Measurements from ENCODE around the gene BHLHE23.

The BHLHE23 gene

GRCh38 chr20:63027221-63027921, 20.6 kb upstream of the BHLHE23 start:
- TF ChIP-seq SIN3A (IDR thresholded peaks at IDR 0.05; ENCODE audit: borderline replicate concordance, insufficient read depth, low read length) (no peak), TAF1 (IDR thresholded peaks at IDR 0.05; ENCODE audit: borderline replicate concordance, insufficient read depth, low read length) (no peak), POLR2AphosphoS5 (IDR thresholded peaks at IDR 0.05; ENCODE audit: low read depth, low read length) (no peak), FOXP2 (optimal IDR thresholded peaks at IDR 0.05; ENCODE audit: borderline replicate concordance, extremely low read depth, extremely low read length, insufficient read depth) (no peak)
- TF ChIP-seq, protein P1, sequence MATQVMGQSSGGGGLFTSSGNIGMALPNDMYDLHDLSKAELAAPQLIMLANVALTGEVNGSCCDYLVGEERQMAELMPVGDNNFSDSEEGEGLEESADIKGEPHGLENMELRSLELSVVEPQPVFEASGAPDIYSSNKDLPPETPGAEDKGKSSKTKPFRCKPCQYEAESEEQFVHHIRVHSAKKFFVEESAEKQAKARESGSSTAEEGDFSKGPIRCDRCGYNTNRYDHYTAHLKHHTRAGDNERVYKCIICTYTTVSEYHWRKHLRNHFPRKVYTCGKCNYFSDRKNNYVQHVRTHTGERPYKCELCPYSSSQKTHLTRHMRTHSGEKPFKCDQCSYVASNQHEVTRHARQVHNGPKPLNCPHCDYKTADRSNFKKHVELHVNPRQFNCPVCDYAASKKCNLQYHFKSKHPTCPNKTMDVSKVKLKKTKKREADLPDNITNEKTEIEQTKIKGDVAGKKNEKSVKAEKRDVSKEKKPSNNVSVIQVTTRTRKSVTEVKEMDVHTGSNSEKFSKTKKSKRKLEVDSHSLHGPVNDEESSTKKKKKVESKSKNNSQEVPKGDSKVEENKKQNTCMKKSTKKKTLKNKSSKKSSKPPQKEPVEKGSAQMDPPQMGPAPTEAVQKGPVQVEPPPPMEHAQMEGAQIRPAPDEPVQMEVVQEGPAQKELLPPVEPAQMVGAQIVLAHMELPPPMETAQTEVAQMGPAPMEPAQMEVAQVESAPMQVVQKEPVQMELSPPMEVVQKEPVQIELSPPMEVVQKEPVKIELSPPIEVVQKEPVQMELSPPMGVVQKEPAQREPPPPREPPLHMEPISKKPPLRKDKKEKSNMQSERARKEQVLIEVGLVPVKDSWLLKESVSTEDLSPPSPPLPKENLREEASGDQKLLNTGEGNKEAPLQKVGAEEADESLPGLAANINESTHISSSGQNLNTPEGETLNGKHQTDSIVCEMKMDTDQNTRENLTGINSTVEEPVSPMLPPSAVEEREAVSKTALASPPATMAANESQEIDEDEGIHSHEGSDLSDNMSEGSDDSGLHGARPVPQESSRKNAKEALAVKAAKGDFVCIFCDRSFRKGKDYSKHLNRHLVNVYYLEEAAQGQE (IDR thresholded peaks at IDR 0.05; ENCODE audit: insufficient read depth in 1 of 2, low read depth in 2 of 2, low read length in 2 of 2) = no peak

DNA sequence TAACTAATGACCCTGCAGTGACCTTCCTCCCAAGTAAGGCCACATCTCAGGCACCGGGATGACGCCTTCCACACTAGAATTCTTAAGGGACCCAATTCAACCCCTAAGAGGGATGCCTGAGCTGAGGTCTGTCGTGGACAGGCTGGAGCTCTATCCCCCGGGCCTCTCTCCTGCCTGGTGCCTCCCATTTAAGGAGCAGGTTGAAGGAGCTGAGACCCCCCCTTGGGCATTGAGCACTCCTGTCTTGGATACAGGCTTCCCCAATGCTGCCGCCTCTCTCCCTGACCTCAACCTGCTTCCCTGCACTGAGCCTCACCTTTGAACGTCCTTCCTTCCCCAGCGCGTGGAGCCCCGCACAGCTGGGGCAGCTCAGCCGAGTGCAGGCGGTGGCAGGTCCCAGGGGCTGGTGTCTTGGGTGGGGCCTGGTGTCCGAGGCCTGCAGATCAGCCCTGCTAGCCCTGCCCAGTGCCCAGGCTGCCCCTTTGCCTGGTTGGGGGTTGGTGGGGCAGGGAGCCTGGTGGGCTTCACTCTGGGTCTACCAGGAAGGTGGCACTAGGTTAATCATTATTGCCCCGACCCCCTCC, 19.9 kb upstream of the BHLHE23 start:
- no peak for TF ChIP-seq SIN3A (IDR thresholded peaks at IDR 0.05; ENCODE audit: borderline replicate concordance, insufficient read depth, low read length)
- TF ChIP-seq, protein P1 (IDR thresholded peaks at IDR 0.05; ENCODE audit: insufficient read depth in 1 of 2, low read depth in 2 of 2, low read length in 2 of 2) = no peak
- TF ChIP-seq FOXP2 (optimal IDR thresholded peaks at IDR 0.05; ENCODE audit: borderline replicate concordance, extremely low read depth, extremely low read length, insufficient read depth) = no peak
- no peak for TF ChIP-seq TAF1 (IDR thresholded peaks at IDR 0.05; ENCODE audit: borderline replicate concordance, insufficient read depth, low read length)
- no peak for TF ChIP-seq POLR2AphosphoS5 (IDR thresholded peaks at IDR 0.05; ENCODE audit: low read depth, low read length)

GRCh38 chr20:63025534-63026331, 19.0 kb upstream of the BHLHE23 start:
- TF ChIP-seq FOXP2 (optimal IDR thresholded peaks at IDR 0.05; ENCODE audit: borderline replicate concordance, extremely low read depth, extremely low read length, insufficient read depth) (peak; percentile 58), SIN3A (IDR thresholded peaks at IDR 0.05; ENCODE audit: borderline replicate concordance, insufficient read depth, low read length) (no peak)

- no peak for TF ChIP-seq SIN3A (IDR thresholded peaks at IDR 0.05; ENCODE audit: borderline replicate concordance, insufficient read depth, low read length)
- TF ChIP-seq, protein P1 (IDR thresholded peaks at IDR 0.05; ENCODE audit: insufficient read depth in 1 of 2, low read depth in 2 of 2, low read length in 2 of 2) = no peak
- no peak for TF ChIP-seq FOXP2 (optimal IDR thresholded peaks at IDR 0.05; ENCODE audit: borderline replicate concordance, extremely low read depth, extremely low read length, insufficient read depth)
- no peak for TF ChIP-seq TAF1 (IDR thresholded peaks at IDR 0.05; ENCODE audit: borderline replicate concordance, insufficient read depth, low read length)
- no peak for TF ChIP-seq POLR2AphosphoS5 (IDR thresholded peaks at IDR 0.05; ENCODE audit: low read depth, low read length)
Measured at GRCh38 chr20:63024573-63025392, 18.0 kb upstream of the BHLHE23 start.
